ENCODE measurements around the gene PTPRN2. TPM values are rescaled to one million over a fixed set of nuclear protein-coding genes. Genes with fewer than 3 reads are reported as not detected.

The PTPRN2 gene
- total and polyA plus RNA-seq, 2 of the 13 experiments (the other 11 are each of a cell fraction or from before 2014, with no cell fraction given), result 2.5 to 24.2 TPM

GRCh38 chr7:157814931-157815705 lies 772.5 kb downstream of the PTPRN2 start (continued):
- TF ChIP-seq ZFP91 (CRISPR knock-in tag; IDR thresholded peaks at IDR 0.05; ENCODE audit: borderline replicate concordance) (no peak), NR0B2 (CRISPR knock-in tag; IDR thresholded peaks at IDR 0.05) (no peak)

- ChIA-PET POLR2A (no interaction called here), CTCF (ENCODE audit: low intra/inter-chr PET ratio, low total read pairs) (no interaction called here)
- H3K4me1 ChIP-seq (ENCODE audit: insufficient read depth, low read length), result no peaks in the 10 kb centered on the region
- 73% methylated on average over 36 of the region's 46 CpGs for WGBS (ENCODE audit: low lambda C conversion rate)
- intact Hi-C loops (cut with micrococcal nuclease; ENCODE audit: unreplicated experiment), result no loop called here
- FAIRE-seq, result no peak
- H3K79me2 ChIP-seq (ENCODE audit: insufficient read depth, low read length), result no peaks in the 10 kb centered on the region
- no peaks in the 10 kb centered on the region for H3K9me3 ChIP-seq (ENCODE audit: low read length)
- H3K27me3 ChIP-seq (ENCODE audit: control insufficient read depth in 1 of 2, insufficient read depth in 2 of 2, low read length in 2 of 2), result peaks cover 0 to 1% of the 10 kb centered on the region in 2 experiments; a peak in 1 of 5 replicates
- H3K27ac ChIP-seq (ENCODE audit: extremely low read length, insufficient read depth, low read length), result no peak overlapping the region
- BruUV-seq (replicated peaks), result no TSS peak
- H3K36me3 ChIP-seq (replicated peaks in 1 of 2; ENCODE audit: control insufficient read depth in 1 of 2, insufficient read depth in 2 of 2, low read length in 2 of 2), result no peaks in the 10 kb centered on the region
- no peak for ATAC-seq
- no peak for DNase-seq (ENCODE audit: low spot score)
- no peak overlapping the region for H3K9ac ChIP-seq (ENCODE audit: insufficient read depth, low read depth, low read length)
- in situ Hi-C loops (cut with HindIII; ENCODE audit: extremely low pct_ligation_motif_present, low pct_unique_long_range_greater_than_20kb), result no loop called here
- no peak overlapping the region for H2AFZ ChIP-seq (ENCODE audit: low read length)
- H4K20me1 ChIP-seq (ENCODE audit: insufficient read depth, low read length), result peaks cover 9% of the 10 kb centered on the region; the same call in 1 of the 2 replicates
- H3K4me2 ChIP-seq (ENCODE audit: low read depth, low read length), result no peak overlapping the region
- no peak overlapping the region for H3K4me3 ChIP-seq (replicated peaks in 1 of 3; ENCODE audit: insufficient read depth in 1 of 3, low read depth in 2 of 3, low read length in 3 of 3)
- TF ChIP-seq ZNF44 (CRISPR knock-in tag; IDR thresholded peaks at IDR 0.05) (no peak), ZNF850 (CRISPR knock-in tag; conservative IDR thresholded peaks at IDR 0.05) (no peak), CHD4 (IDR thresholded peaks at IDR 0.05; ENCODE audit: borderline replicate concordance, low read length) (no peak), ZGPAT (CRISPR knock-in tag; IDR thresholded peaks at IDR 0.05) (no peak), ZMYM2 (CRISPR knock-in tag; IDR thresholded peaks at IDR 0.05) (no peak), ZBTB3 (CRISPR knock-in tag; IDR thresholded peaks at IDR 0.05; ENCODE audit: borderline replicate concordance, low read depth) (no peak), ZNF383 (CRISPR knock-in tag; IDR thresholded peaks at IDR 0.05; ENCODE audit: borderline replicate concordance) (no peak), E2F1 (CRISPR knock-in tag; IDR thresholded peaks at IDR 0.05) (no peak), ZNF503 (CRISPR knock-in tag; IDR thresholded peaks at IDR 0.05) (no peak), MLLT10 (CRISPR knock-in tag; IDR thresholded peaks at IDR 0.05) (no peak), ISL2 (CRISPR knock-in tag; IDR thresholded peaks at IDR 0.05) (no peak)
Measured at GRCh38 chr7:157813741-157814661, 773.6 kb downstream of the PTPRN2 start.
